OCI-LY7 (cell line): ENCODE measurements around the gene GAB4. TPM values are rescaled to one million over a fixed set of nuclear protein-coding genes. Genes with fewer than 3 reads are reported as not detected.

Experiments
- BruUV-seq: library from RNA; stranded (reverse); fragments of 400-500 nt; replicated peaks from 2 replicates; lab custom pipeline; 2021; lab: Mats Ljungman, UMichigan
- CTCF ChIA-PET: fragments of 300-600 bp; sonication (Branson Sonifier 250); formaldehyde crosslinking; loops from one replicate; lab custom pipeline; 2022; ENCODE audit warnings: antibody characterized with exemption; ENCODE audit not compliant: unreplicated experiment; lab: Charles Lee
- POLR2A ChIA-PET: fragments of 300-600 bp; sonication (Branson Sonifier 250); formaldehyde crosslinking; loops from one replicate; lab custom pipeline; 2022; ENCODE audit warnings: antibody characterized with exemption; lab: Charles Lee
- DNase-seq: peaks from one replicate; pipeline ENCODE4 v3.0.0-alpha.2; 2015; ENCODE audit warnings: low spot score
- H2AFZ ChIP-seq: fragments of 200-600 bp; sonication (generic), shearing (Covaris generic); 2 replicates; pipeline ENCODE4 v1.6.1; 2014; ENCODE audit warnings: mild to moderate bottlenecking, antibody characterized with exemption, low read length, moderate library complexity
- H3K27ac ChIP-seq: fragments of 200-600 bp; sonication (generic); 2 replicates; pipeline ENCODE4 v1.5.1; 2014; ENCODE audit warnings: mixed run types, low read depth, mild to moderate bottlenecking, moderate library complexity, low read length, inconsistent platforms; ENCODE audit not compliant: poor library complexity, severe bottlenecking
- H3K36me3 ChIP-seq: fragments of 200-600 bp; sonication (generic); 2 replicates; pipeline ENCODE4 v1.6.1; 2014; ENCODE audit warnings: mild to moderate bottlenecking, antibody characterized with exemption, low read length, moderate library complexity, mixed read lengths; ENCODE audit not compliant: insufficient read depth
- H3K4me1 ChIP-seq: fragments of 200-600 bp; sonication (generic); 2 replicates; pipeline ENCODE4 v1.5.1; 2014; ENCODE audit warnings: mild to moderate bottlenecking, low read length; ENCODE audit not compliant: insufficient read depth, poor library complexity, severe bottlenecking
- H3K4me2 ChIP-seq: fragments of 200-600 bp; sonication (generic); 2 replicates; pipeline ENCODE4 v1.6.1; 2014; ENCODE audit warnings: mild to moderate bottlenecking, low read length
- H3K4me3 ChIP-seq: fragments of 200-600 bp; sonication (generic); 2 replicates; pipeline ENCODE4 v1.5.1; 2014; ENCODE audit warnings: mild to moderate bottlenecking, low read depth, low read length; ENCODE audit not compliant: poor library complexity, severe bottlenecking
- H3K79me2 ChIP-seq: fragments of 200-600 bp; sonication (generic); 2 replicates; pipeline ENCODE4 v1.6.1; 2016; ENCODE audit warnings: low read depth, mild to moderate bottlenecking, low read length, moderate library complexity, mixed read lengths; ENCODE audit not compliant: insufficient read depth
- H3K9me2 ChIP-seq: fragments of 200-600 bp; sonication (generic); 2 replicates; pipeline ENCODE4 v1.6.1; 2016; ENCODE audit warnings: mild to moderate bottlenecking, low read length, mixed read lengths; ENCODE audit not compliant: insufficient read depth
- H3K9me3 ChIP-seq: fragments of 200-600 bp; sonication (generic); 2 replicates; pipeline ENCODE4 v1.6.1; 2014; ENCODE audit warnings: mild to moderate bottlenecking, mixed run types, low read length, mixed read lengths
- H4K20me1 ChIP-seq: fragments of 200-600 bp; sonication (generic); 2 replicates; pipeline ENCODE4 v1.6.1; 2014; ENCODE audit warnings: mild to moderate bottlenecking, antibody characterized with exemption, low read length, moderate library complexity, mixed read lengths; ENCODE audit not compliant: insufficient read depth
- EZH2phosphoT487 ChIP-seq: fragments of 200-600 bp; sonication (generic); IDR thresholded peaks from 2 replicates; pipeline ENCODE4 v1.6.1; 2018; ENCODE audit warnings: low read depth, borderline replicate concordance, mild to moderate bottlenecking, mixed run types, antibody characterized with exemption, low read length, moderate library complexity, mixed read lengths
- intact Hi-C: fragments of 100-400 bp; cut with micrococcal nuclease; formaldehyde crosslinking; loops from one replicate; pipeline ENCODE4 v1.10.0; 2022; ENCODE audit not compliant: unreplicated experiment
- total RNA-seq, 2 experiments: library from RNA; depleted of rRNA in 1 of 2; stranded (reverse); fragments of >200 nt in 1 of 2; shearing (Covaris generic) in 1 of 2; gene quantifications; 2 replicates each; pipeline ENCODE4 v1.2.3, GENCODE V29; 2014 to 2022
- TF ChIP-seq, protein P1 (sequence below): fragments of 200-600 bp; sonication (generic); conservative IDR thresholded peaks from 2 replicates; pipeline ENCODE4 v1.5.1; 2014; ENCODE audit warnings: mild to moderate bottlenecking, antibody characterized with exemption, low read length, moderate library complexity, mixed read lengths

GAB4 gene
- total RNA-seq, 2 experiments from 2014 or later: not detected

DNA sequence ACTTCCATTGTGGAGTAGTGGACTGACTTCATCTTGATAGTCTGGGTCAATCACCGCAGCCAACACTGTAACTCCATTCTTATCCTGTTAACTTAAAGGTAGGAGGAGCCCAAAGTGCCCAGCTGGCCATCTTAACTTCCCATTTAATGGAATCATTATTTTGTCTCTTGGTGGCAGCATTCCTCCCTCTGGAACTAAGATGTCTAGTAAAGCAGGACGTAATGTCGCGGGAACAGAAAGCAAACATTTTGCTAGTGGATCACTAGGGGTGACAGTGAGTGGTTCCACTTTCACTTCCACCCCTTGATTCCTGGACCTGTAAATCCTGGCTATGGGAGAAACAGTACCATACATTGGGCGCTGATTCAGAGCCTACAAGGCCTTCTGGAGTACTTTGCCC is 71.4 kb downstream of the GAB4 start:
- intact Hi-C loops: no loop called here
- Histone ChIP-seq H3K36me3 (no peaks in the 10 kb centered on the region), H3K4me3 (no peak overlapping the region), H3K9me3 (no peaks in the 10 kb centered on the region), H4K20me1 (no peaks in the 10 kb centered on the region), H3K79me2 (no peaks in the 10 kb centered on the region), H3K27ac (no peak overlapping the region), H2AFZ (no peak overlapping the region), H3K9me2 (no peaks in the 10 kb centered on the region), H3K4me2 (no peak overlapping the region), H3K4me1 (no peaks in the 10 kb centered on the region)
- POLR2A ChIA-PET: no interaction called here
- TF ChIP-seq, protein P1, sequence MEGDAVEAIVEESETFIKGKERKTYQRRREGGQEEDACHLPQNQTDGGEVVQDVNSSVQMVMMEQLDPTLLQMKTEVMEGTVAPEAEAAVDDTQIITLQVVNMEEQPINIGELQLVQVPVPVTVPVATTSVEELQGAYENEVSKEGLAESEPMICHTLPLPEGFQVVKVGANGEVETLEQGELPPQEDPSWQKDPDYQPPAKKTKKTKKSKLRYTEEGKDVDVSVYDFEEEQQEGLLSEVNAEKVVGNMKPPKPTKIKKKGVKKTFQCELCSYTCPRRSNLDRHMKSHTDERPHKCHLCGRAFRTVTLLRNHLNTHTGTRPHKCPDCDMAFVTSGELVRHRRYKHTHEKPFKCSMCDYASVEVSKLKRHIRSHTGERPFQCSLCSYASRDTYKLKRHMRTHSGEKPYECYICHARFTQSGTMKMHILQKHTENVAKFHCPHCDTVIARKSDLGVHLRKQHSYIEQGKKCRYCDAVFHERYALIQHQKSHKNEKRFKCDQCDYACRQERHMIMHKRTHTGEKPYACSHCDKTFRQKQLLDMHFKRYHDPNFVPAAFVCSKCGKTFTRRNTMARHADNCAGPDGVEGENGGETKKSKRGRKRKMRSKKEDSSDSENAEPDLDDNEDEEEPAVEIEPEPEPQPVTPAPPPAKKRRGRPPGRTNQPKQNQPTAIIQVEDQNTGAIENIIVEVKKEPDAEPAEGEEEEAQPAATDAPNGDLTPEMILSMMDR: no peak
- no peak for TF ChIP-seq EZH2phosphoT487
- BruUV-seq: no TSS peak
- CTCF ChIA-PET: no interaction called here
- DNase-seq: no peak

DNA sequence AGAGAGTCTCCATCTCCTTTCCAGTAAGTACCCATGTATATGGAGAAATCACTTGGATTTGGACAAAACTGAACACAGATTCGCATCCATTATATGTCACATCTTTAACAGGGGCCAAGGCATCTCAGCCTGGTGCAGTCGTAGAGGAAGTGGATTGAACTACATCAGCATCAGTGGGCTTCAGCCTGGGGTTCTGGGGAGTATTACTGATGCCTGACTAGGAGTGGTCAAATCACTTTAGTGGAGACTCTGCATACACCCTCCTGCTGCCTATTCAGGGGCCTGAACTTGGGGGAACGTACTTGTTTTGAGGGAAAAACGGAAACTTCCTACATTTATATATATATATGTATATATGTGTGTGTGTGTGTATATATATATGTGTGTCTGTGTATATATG is 72.8 kb downstream of the GAB4 start:
- Histone ChIP-seq H3K4me1 (no peaks in the 10 kb centered on the region), H3K4me2 (no peak overlapping the region), H3K36me3 (no peaks in the 10 kb centered on the region), H3K79me2 (no peaks in the 10 kb centered on the region), H3K27ac (no peak overlapping the region), H3K9me3 (no peaks in the 10 kb centered on the region), H2AFZ (no peak overlapping the region), H3K9me2 (no peaks in the 10 kb centered on the region), H3K4me3 (no peak overlapping the region), H4K20me1 (no peaks in the 10 kb centered on the region)
- POLR2A ChIA-PET: no interaction called here
- intact Hi-C loops: no loop called here
- no peak for TF ChIP-seq EZH2phosphoT487
- TF ChIP-seq, protein P1: no peak
- DNase-seq: no peak
- no TSS peak for BruUV-seq
- CTCF ChIA-PET: no interaction called here

DNA sequence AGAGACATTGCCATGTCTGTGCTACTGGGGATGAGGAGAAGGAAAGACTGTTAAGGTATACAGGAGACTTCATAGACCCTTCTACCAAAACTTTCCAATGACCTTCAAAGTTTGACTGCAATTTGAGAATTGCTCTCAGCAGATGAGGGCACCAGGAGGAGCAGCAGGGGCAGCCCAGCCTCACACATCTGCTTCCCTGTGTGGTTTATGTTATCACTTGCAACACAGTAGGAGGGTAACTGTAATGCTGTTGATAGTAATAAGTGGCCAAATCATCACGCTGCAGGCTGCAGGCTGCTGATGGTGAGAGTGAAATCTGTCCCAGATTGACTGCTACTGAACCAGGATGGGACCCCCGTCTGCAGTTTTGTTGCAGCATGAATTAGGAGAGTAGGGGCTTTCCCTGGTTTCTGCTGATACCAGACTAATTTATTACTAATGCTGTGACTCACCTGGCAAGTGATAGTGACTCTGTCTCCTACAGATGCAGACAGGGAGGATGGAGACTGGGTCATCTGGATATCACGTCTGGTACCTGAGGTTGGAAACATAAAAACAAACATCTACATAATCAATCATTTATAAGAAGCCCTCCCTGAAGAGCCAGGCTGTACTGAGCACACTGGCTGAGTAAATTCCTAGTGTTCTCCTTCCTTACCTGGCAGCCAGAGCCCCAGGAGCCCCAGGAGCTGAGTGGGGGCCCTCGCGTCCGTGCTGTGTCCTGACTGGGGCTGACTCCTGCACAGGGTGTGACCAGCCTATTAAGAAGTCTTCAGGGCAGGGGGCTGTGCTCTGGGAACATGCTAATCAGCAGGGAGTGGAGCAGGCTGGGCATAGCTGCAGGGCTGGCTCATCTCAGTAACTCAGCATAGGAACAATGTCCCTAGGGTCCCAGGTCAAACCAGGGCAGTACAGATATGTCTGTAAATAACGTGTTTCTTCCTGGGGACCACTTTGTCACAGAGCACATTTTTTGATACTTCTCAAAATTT is 74.4 kb downstream of the GAB4 start:
- CTCF ChIA-PET: no interaction called here
- Histone ChIP-seq H2AFZ (no peak overlapping the region), H3K4me1 (peaks cover 4% of the 10 kb centered on the region), H3K4me2 (no peak overlapping the region), H3K9me2 (no peaks in the 10 kb centered on the region), H3K27ac (no peak overlapping the region), H3K79me2 (no peaks in the 10 kb centered on the region), H3K9me3 (no peaks in the 10 kb centered on the region), H4K20me1 (no peaks in the 10 kb centered on the region), H3K36me3 (no peaks in the 10 kb centered on the region), H3K4me3 (no peak overlapping the region)
- BruUV-seq: no TSS peak
- DNase-seq: no peak
- TF ChIP-seq, protein P1: no peak
- no peak for TF ChIP-seq EZH2phosphoT487
- intact Hi-C loops: no loop called here
- POLR2A ChIA-PET: no interaction called here
